NCI-H1417 (cell line): Measurements from ENCODE around the gene PLD1.
A peak's percentile ranks its signal among the peaks of the same experiment; 100 is the strongest.
"Not testable (repeated sequence)": the region's sequence is repeated elsewhere in the genome, so short reads cannot be mapped to it uniquely, and the experiment has no call there.

Experiments
- DNase-seq, 3 experiments: peaks; one replicate each; lab custom pipeline; 2025; lab: John Stamatoyannopoulos, UW

PLD1 gene

DNA sequence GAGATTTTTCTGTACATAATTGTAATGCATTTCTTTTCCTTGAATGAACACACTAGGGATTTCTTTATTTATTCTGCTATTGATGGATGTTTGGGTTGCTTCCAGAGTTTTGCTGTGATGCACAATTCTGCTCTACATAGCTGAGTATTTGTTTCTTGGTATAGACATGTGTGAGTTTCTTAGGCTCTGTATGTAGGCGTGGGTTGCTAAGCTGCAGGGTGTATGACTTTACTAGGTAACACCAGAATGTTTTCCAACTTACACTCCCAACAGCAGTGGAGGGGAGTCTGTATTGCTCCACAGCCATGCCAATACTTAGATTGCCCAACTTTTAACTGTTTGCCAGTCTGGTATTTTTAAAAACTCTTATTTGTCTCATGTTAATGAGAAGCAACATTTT lies 194.6 kb downstream of the PLD1 start:
- DNase-seq, result no peak

DNA sequence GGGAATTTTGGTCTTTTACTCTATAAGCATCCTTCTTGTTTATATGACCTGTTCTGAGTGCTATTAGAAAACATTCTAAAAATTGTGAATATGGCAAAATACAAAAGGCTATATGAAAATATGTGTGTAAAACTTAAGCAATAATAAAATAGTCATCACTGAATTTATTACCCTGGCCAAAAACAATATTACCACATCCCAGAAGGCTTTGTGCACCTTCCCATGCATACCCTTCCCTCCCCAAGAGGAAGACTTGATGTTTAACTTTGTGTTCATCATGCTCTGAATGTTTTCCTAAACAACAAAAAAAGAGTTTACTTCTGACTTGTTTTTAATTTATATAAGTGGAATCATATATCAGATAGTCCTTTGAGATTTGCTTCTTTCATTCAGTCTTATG lies 195.0 kb downstream of the PLD1 start:
- DNase-seq, result no peak

GRCh38 chr3:171614318-171614921 lies 195.9 kb downstream of the PLD1 start:
- no peak for DNase-seq

DNA sequence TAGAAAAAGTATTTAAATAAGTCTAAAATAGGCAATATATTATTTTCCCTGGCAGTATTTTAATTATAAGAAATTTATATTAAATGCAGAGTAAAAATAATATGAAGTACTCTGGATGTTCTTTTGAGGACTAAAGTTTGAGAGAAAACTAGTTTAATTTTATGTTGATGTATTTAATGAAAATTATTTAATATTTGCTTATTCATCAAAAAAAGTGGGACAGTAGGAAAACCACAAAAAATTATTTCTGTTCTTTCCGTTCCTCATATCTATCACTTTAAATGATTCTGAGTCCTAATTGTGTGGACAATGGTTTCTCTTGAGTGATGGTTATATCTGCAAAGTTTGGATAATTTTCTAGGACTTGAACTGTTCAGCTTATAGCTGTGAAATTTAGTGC lies 202.8 kb downstream of the PLD1 start:
- DNase-seq, result no peak

DNA sequence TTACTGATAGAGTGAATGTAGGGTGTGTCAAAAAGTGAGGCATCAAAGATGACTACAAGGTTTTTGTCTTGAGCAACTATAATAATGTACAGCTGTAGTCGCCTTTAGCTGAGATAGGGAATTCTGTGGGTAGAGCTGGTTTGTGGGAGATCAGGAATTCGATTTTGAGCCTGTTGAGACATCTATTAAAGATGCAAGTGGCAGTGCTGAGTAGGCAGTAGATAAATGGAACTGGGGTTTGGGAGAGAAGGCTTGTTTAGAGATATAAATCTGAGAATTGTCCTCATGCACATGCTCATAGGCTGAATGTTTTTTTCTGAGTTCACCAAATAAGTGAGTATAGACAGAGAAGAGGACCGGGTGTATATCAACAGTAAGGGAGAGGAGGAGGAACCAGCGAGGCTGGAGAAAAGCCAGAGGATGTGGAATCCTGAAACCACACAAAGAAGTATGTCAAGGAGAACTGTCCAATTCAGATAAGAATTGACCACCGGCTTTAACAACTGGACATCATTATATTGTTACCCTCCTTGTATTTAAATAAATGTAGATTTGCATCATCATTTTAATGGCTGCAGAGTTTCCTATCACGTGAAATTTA lies 204.0 kb downstream of the PLD1 start:
- no peak for DNase-seq

GRCh38 chr3:171604370-171604769 lies 205.9 kb downstream of the PLD1 start:
- DNase-seq, result no peak

- DNase-seq, result no peak
These were observed 208.2 kb downstream of the PLD1 start for GRCh38 chr3:171602072-171602471.

DNA sequence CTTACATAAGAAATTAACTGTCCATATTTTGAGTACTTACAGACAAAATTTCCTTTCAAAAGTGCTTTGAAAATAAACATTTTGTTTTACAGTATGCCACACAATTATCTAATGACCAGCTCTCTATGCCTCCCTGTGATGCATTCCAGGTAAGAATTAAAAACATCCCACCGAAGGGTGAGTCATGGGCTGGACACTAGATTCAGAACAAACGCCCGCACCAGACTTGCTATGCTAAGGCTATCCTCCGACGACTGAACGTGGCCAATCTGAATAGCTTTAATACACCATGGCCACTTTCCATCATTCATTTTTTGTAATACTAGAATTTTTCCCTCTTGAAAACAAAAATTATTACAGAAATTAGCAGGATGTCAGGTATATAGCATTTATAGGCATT lies 210.3 kb downstream of the PLD1 start:
- DNase-seq, result no peak

DNA sequence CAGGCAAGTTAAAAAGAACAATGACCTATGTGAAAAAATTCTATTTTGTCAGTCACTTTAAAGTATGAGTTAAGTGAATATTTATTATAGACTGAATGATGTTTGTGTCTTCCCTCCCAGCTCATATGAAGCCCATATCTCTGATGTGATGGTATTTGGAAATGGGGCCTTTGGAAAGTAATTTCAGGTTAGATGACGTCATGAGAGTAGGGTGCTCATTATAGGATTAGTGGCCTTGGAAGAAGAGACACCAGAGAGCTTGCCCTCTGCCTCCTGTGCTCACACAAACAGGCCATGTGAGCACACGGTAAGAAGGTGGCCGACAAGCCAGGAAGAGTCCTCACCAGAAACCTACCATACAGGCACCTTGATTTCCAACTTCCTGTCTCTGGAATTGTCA lies 211.3 kb downstream of the PLD1 start:
- DNase-seq, result no peak

GRCh38 chr3:171592786-171593185 lies 217.5 kb downstream of the PLD1 start:
- no peak for DNase-seq

- DNase-seq, result no peak
These were observed 219.2 kb downstream of the PLD1 start for GRCh38 chr3:171591070-171591469.

- DNase-seq, result no peak
These were observed 224.0 kb downstream of the PLD1 start for GRCh38 chr3:171586274-171586673.

- no peak for DNase-seq
These were observed 225.2 kb downstream of the PLD1 start for GRCh38 chr3:171585039-171585438.

GRCh38 chr3:171584100-171584499 lies 226.2 kb downstream of the PLD1 start:
- no peak for DNase-seq

GRCh38 chr3:171574556-171575240 lies 235.6 kb downstream of the PLD1 start:
- no peak for DNase-seq

DNA sequence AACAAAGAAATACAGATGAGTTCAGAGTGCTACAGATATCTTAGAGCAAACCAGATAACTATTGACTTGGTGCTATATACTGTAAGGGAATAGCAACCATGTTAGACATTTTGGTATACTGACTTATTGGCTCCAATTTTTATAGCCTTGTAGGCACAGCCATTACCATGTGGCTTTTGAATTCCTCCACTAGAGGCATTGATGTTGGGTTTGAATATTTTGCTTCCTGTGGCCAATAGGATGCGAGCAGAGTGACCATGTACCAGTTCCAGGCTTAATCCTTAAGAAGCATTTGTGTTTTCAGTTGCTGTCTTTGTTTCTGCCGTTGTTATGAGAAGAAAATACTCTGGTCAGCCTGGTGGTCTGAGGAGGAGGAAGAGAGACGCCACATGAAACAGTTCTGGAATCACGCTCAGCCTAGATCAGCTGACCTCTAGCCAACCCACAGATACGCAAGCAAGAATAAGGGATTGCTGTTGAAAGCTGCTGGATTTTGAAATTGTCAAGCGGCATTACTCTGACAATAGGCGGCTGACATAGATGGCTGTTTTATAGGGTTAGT lies 240.6 kb downstream of the PLD1 start:
- DNase-seq, result no peak

DNA sequence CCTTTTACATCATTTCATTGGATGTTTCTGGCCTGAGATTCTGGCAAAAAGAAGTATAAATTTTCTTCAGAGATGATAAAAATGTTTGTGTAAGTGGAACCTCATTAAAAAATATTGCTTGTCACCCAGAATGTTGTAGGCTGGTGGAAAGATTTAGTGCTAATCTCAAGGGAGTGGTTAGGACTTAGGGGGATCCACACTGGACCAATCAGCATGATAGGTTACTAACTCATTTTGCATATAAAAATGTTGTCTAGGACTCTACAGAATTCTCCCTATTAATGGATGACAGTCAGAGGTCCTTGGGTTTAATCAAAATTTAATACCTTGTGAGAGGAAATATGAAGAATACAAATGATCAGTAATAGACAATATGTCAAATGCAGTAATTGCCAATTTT lies 241.5 kb downstream of the PLD1 start:
- no peak for DNase-seq

DNA sequence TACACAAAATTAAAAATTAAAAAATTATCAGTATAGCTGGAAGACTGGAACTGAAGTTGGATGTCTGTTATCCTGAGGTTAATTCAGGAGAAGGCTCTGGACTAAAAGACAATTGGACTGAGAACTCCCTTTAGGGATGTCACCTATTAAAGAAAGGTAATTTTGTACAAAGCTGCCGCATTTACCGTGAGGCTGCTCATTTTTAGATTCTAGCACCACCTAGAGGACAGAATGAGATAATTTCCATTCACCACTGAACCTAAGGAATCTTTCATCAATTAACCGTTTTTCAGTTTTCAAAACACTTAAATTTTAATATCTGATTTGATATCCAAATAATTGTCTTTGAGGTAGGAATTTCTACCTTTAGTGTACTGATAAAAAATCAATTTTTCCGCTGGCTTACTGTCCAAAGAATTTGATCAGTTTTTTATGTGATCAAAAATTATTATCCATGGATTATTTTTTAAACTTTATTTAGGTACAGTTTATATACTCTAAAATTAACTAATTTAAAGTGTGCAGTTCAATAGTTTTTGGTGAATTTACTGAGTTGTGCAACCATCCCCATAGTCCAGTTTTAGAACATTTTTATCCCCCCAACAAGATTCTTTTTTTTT lies 243.4 kb downstream of the PLD1 start:
- peak; percentile 37 to 79 (median 75) for DNase-seq

GRCh38 chr3:171565481-171566058 lies 244.7 kb downstream of the PLD1 start:
- DNase-seq, result peak; percentile 19 to 69 (median 58)

- DNase-seq, result peak in 1 of 3 experiments; percentile 19
These were observed 245.4 kb downstream of the PLD1 start for GRCh38 chr3:171564748-171565480.

- no peak for DNase-seq
These were observed 247.0 kb downstream of the PLD1 start for GRCh38 chr3:171563298-171563697.

DNA sequence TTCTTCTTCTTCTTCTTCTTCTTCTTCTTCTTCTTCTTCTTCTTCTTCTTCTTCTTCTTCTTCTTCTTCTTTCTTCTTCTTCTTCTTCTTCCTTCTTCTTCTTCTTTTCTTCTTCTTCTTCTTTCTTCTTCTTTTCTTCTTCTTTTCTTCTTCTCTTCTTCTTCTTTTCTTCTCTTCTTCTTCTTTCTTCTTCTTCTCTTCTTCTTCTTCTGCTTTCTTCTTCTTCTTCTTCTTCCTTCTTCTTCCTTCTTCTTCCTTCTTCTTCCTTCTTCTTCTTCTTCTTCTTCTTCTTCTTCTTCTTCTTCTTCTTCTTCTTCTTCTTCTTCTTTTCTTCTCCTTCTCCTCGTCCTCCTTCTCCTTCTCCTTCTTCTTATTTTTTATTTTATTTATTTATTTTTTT lies 247.8 kb downstream of the PLD1 start:
- DNase-seq, result not testable (repeated sequence)
